GM21723 (cell line): ENCODE data around the gene ATP2C2.
"Not testable (repeated sequence)": the region's sequence is repeated elsewhere in the genome, so short reads cannot be mapped to it uniquely, and the experiment has no call there.

Source experiments
- ATAC-seq: cut with Tn5 transposase; IDR thresholded peaks from one replicate; pipeline ENCODE4 v1.9.1; 2021; ENCODE audit warnings: mild to moderate bottlenecking, moderate library complexity; ENCODE audit not compliant: unreplicated experiment

ATP2C2 gene

GRCh38 chr16:84416407-84417321, 48.3 kb downstream of the ATP2C2 start:
- ATAC-seq: no peak

GRCh38 chr16:84418056-84418849, 49.9 kb downstream of the ATP2C2 start:
- no peak for ATAC-seq

- no peak for ATAC-seq
Measured at GRCh38 chr16:84419730-84420129, 51.4 kb downstream of the ATP2C2 start.

- ATAC-seq: not testable (repeated sequence)
Measured at GRCh38 chr16:84420556-84420955, 52.2 kb downstream of the ATP2C2 start.

GRCh38 chr16:84421081-84421937, 53.0 kb downstream of the ATP2C2 start:
- no peak for ATAC-seq

- ATAC-seq: no peak
Measured at GRCh38 chr16:84421938-84422220, 53.5 kb downstream of the ATP2C2 start.

- ATAC-seq: no peak
Measured at GRCh38 chr16:84423416-84423837, 55.1 kb downstream of the ATP2C2 start.

- no peak for ATAC-seq
Measured at GRCh38 chr16:84425696-84426095, 57.4 kb downstream of the ATP2C2 start.

GRCh38 chr16:84426804-84427203, 58.5 kb downstream of the ATP2C2 start:
- ATAC-seq: no peak

GRCh38 chr16:84427553-84427952, 59.2 kb downstream of the ATP2C2 start:
- ATAC-seq: no peak

GRCh38 chr16:84430860-84431259, 62.5 kb downstream of the ATP2C2 start:
- no peak for ATAC-seq

- no peak for ATAC-seq
Measured at GRCh38 chr16:84434800-84435199, 66.5 kb downstream of the ATP2C2 start.

GRCh38 chr16:84436196-84436595, 67.9 kb downstream of the ATP2C2 start:
- no peak for ATAC-seq

- ATAC-seq: no peak
Measured at GRCh38 chr16:84438971-84439696, 70.8 kb downstream of the ATP2C2 start.

GRCh38 chr16:84442416-84443145, 74.2 kb downstream of the ATP2C2 start:
- no peak for ATAC-seq

GRCh38 chr16:84443166-84443802, 74.9 kb downstream of the ATP2C2 start:
- no peak for ATAC-seq

GRCh38 chr16:84444476-84444875, 76.1 kb downstream of the ATP2C2 start:
- no peak for ATAC-seq

GRCh38 chr16:84446084-84446483, 77.7 kb downstream of the ATP2C2 start:
- ATAC-seq: no peak
